GM18511 (cell line): ENCODE measurements around the gene ARV1.
"Not testable (repeated sequence)": the region's sequence is repeated elsewhere in the genome, so short reads cannot be mapped to it uniquely, and the experiment has no call there.

ENCODE experiments used
- ATAC-seq: cut with Tn5 transposase; IDR thresholded peaks from one replicate; pipeline ENCODE4 v1.9.1; 2021; ENCODE audit warnings: mild to moderate bottlenecking, moderate library complexity; ENCODE audit not compliant: unreplicated experiment

ARV1 gene

DNA sequence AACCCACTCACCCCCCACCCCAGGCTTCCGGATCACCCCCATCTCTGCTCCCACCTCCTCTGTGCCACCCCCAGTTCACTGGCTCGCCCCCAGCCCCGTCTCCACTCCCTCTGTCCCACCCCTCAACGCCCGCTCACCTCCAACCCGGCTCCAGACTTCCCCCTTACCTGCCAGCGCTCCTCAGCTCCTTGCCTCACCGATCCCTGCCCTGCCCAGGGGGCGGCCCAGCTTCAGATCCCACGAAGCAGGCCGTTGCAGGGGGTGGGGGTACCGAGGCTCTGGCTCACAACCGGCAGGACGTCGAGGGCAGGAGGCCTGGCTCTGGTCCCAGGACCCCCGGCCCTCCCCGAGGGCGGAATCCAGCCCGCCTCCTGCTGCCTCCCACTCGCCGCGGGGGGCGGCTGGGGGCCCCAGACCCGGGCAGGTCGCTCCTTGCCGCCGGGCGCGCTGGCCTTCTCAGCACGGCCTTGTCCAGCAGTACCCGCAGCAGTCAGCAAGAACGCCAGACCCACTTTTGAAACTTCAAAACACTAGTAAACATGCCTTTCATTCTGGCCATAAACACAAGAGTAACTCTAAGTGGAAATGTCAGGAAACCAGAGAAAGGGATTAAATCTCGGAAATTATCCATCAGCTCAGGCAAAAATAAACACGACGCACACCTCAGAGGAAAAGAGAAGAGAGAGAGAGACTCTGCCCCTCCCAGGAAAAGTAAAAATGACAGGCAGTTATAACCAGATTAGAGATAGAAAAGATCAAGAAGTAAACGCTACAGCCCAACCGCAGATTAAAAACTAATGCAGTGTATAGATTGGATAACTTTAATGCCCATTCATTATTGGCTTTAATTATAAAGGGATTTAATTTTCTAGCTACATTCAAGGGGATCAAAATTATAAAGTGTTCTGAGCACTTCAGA lies 62.2 kb downstream of the ARV1 start:
- ATAC-seq = no peak

DNA sequence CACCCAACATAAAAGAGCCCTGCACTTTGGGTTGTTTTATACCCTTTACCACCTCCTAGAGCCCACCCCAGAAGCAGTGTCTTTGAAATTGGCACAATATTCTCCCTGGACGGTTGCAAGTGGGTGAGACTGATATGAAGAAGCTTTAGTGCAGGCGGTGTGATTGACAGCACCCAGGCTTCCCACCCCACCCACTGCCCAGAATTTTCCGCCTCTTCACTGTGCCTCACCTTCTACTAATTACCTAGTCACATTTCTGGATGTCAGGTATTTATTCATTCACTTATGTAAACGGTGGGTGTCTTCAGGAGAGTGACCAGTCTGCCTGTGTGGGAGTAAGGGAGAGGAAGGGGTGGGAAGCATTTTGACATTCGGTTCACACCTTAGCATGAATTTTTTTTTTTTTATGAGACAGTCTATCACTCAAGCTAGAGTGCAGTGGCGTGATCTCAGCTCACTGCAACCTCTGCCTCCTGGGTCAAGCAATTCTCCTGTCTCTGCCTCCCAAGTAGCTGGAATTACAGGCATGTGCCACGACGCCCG lies 62.9 kb downstream of the ARV1 start:
- no peak for ATAC-seq

DNA sequence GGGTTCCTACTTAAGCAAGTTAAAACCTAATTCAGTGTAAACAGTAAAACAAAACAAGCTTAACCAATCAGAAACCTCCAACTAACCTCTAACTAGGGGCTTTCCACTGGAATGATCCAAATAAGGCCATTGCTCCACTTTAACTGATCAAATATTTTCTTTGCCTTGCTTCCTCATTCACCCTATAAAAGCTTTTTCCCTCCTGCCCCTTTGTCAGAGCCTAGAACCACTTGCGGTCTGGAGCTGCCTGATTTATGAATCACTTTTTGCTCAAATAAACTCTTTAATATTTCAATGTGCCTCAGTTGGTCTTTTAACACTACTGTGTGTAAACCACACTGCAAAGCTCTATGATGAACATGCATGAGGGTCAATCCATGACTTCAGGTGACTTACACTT lies 65.7 kb downstream of the ARV1 start:
- ATAC-seq = no peak

DNA sequence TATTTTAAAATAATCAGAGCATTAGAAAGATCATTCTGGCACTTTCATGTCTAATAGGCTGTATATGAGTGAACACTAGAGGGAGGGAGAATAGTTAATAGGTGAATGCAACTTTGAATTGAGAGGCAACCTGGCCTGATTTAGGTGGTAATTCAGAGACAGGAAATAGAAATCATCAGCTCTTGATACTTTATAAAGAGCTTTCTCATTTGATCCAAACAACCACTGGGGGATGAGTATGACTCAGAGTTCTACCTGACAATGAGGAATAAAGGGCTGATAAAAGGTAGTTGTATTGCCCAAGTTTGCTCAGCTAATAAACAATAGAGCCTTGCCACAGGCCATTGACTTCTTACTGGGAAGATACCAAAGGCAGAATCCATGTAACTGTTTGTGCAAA lies 66.4 kb downstream of the ARV1 start:
- no peak for ATAC-seq

DNA sequence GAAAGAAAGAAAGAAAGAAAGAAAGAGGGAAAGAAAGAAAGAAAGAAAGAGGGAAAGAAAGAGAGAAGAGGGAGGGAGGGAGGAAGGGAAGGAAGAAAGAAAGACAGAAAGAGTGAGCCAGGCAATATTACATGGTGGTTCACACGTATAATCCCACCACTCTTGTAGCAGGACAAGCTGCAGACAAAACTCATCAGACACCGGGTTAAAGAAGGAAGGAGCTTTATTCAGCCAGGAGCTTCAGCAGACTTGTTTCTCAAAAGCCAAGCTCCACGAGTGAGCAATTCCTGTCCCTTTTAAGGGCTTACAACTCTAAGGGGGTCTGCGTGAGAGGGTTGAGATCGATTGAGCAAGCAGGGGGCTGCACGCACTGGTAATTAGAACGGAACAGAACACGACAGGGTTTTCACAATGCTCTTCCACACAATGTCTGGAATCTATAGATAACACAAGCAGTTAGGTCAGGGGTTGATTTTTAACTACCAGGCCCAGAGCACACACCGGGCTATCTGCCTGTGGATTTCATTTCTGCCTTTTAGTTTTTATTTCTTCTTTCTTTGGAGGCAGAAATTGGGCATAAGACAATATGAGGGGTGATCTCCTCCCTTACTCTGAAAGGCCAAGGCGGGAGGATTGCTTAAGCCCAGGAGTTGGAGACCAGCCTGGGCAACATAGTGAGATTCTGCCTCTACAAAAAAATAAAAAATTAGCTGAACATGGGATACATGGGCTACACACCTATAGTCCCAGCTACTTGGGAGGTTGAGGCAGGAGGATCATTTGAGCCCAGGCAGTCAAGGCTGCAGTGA lies 67.2 kb downstream of the ARV1 start:
- not testable (repeated sequence) for ATAC-seq

DNA sequence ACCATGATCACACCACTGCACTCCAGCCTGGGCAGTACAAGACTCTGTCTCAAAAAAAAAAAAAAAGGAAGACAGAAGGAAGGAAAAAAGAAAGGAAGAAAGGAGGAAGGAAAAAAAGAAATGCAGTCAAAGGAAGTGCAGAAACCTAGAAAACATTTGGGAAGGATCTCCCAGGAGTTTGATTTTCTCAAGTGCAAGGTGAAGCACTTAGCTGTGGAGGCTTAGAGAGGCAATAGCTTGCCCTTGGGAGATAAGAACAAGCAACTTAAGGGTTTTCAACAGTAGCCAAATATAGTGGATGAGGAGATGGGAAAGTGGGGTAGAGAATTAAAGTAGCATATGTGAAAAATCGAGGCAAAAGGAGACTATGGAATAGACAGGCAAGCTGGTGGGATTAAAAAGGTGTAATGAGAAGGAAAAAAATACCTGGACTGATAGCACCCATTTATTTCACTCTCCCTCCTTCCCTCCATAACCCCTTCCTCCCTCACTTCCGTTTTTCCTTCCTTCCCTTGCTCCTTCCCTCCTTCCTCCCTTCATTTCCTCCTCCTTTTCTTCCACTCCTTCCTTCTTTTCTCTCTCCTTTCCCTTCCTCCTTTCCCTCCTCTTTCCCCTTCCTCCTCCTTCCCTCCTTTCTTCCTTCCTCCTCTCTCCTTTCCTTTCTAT lies 68.0 kb downstream of the ARV1 start:
- no peak for ATAC-seq

DNA sequence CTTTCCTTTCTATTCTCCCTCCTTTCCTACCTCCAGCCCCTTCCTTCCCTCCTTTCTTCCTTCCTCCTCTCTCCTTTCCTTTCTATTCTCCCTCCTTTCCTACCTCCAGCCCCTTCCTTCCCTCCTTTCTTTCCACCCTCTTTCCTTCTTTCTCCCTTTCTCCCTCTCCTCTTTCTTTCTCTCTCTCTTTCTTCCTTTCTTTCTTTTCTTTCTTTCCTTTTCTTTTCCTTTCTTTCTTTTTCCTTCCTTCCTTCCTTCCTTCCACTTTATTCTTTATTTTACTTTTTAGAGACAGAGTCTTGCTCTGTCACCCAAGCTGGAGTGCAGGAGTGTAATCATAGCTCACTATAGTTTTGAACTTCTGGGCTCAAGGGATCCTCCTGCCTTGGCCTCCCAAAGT lies 68.6 kb downstream of the ARV1 start:
- not testable (repeated sequence) for ATAC-seq

DNA sequence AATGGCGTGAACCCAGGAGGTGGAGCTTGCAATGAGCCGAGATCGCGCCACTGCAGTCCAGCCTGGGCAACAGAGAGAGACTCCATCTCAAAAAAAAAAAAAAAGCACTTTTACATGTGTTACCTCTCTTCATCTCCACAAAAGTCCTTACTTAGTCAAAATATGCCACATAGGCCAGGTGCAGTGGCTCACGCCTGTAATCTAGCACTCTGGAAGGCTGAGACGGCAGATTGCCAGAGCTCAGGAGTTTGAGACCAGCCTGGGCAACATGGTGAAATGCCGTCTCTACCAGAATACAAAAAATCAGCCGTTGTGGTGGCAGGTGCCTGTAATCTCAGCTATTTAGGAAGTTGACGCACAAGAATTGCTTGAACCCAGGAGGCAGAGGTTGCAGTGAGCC lies 69.5 kb downstream of the ARV1 start:
- ATAC-seq = not testable (repeated sequence)

DNA sequence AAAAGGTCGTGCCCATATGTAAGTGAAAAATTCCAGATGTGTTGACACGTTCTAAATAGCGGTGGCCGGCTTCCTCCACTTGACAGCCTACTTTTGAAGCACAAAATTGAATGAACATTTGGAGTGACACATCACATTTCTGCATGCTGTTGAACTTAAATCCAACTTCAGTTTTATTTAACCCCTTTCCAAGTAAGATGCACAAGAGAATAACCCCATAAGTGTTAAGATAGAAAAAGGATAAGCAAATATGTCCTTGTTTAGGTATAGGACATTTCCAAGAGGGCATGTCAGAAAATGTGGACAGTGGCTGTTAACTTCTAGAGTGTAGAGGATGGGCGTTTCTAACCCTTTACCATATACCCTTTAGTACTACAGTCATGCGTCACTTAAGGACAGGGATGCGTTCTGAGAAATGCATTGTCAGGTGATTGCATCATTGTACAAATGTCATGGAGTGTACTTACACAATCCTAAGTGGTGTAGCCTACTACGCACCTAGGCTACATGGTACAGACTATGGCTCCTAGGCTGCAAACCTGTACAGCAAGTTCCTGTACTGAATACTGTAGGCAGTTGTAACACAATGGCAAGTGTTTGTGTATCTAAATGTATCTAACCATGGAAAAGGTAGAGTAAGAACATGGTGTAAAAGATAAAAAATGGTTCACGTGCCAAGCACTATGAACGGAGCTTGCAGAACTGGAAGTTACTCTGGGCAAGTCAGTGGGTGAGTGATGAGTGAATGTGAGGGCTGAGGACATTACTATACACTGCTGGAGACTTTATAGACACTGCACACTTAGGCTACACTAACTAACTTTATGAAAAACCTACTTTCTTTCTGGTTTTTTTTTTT lies 70.5 kb downstream of the ARV1 start:
- ATAC-seq = no peak
